ENCODE data around the gene CCSER1.

Gene CCSER1

DNA sequence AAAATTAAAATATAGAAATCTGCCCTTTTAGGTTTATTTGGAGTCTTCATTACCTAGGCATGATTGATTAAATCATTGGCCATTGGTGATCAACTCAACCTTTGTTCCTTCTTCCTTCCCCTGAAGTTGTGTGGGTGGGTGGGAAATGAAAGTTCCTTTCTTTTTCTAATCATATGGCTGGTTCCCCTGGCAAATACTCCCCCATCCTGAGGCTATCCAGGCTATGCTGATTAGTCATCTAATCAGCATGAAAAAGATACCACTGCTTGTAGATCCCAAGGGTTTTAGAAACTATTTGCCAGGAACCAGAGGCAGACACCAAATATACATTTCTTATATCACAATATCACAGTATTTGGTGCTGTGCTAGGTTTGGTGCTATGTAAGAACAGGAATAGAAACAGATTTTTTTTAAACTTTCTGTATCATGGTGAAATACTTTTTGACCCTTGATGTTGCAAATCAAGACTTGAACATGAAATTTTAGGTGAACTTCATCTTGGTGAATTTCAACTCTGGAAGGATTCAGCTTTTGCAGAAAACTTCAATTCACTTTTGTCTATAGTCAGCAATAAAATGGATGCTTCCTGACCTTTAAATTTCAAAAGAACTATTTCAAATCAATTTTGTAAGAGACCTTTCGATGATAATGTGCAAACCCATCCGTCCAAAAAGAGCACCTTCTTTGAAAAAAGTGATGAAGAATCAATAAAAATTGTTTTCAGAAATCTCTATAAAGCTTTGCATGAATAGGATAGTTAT, 71.1 kb downstream of the CCSER1 start:
- no peak for DNase-seq

DNA sequence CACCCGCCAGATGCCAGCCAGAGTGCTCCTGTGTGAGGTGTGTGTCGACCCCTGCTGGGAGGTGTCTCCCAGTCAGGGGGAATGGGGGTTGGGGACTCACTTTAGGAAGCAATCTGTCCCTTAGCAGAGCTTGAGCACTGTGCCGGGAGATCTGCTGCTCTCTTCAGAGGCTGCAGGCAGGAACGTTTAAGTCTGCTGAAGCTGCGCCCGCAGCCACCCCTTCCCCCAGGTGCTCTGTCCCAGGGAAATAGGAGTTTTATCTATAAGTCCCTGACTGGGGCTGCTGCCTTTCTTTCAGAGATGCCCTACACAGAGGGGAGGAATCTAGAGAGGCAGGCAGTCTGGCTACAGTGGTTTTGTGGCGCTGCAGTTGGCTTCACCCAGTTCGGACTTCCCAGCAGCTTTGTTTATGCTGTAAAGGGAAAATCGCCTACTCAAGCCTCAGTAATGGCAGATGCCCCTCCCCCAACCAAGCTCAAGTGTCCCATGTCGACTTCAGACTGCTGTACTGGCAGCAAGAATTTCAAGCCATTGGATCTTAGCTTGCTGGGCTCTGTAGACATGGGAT, 80.8 kb downstream of the CCSER1 start:
- no peak for DNase-seq

DNA sequence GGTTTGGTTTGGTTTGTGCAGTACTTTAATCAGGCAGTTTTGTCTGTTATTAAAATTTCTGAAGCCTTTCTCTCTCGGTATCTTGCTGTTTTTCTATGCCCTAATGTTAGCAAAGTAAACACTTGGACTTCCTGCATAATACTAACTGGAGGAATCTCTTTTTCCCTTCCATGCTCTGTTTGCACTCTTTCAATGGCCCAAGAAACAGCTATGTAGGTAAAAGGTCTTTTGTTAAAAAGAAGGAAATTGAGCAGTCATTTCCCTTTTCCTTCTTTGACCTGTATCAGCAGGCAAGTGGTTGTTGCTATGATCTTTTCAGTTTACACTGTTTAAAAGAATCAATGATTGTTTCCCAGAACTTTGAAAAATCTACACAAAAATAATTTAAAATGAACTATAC, 82.7 kb downstream of the CCSER1 start:
- no peak for DNase-seq

DNA sequence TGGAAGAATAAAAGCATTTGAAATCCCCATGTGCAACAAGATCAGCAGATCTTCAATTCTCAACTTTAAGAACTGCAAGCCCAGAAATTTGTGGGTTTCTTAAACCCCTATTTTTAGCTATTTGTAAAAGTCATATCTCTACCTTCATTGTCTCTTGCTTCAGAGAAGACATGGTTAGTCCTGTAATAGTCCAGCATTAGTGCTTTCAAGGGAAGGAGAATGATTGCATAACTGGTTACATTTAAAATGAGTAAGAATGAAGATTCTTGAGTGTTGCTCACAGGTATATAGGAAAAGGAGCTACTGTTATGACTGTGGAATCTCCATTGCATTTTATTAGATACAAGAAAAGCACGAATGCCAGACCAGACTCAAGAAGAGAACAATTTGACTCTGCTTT, 84.0 kb downstream of the CCSER1 start:
- no peak for DNase-seq

GRCh38 chr4:90215286-90215685, 88.1 kb downstream of the CCSER1 start:
- no peak for DNase-seq

GRCh38 chr4:90219822-90220221, 92.6 kb downstream of the CCSER1 start:
- no peak for DNase-seq

GRCh38 chr4:90220459-90220858, 93.3 kb downstream of the CCSER1 start:
- no peak for DNase-seq

- DNase-seq = no peak
Measured at GRCh38 chr4:90226734-90227133, 99.5 kb downstream of the CCSER1 start.

DNA sequence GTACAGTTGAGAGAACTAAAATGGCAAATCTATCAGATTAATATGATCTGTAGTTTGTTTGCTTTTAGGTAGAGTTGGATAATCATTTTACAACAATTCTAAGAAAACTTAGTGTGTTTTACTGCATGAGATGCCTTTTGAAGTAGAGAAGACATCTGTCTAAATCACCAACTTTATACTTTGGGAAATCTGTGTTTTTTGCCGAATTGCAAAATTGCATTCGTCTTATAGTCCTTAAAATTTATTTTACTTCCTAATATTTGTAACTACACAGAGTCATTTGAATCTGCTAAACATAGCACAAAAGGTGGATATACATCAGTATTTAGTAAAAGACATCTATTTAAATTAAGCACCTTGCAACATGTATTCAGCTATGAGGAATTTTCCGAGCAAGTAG, 100.0 kb downstream of the CCSER1 start:
- no peak for DNase-seq

DNA sequence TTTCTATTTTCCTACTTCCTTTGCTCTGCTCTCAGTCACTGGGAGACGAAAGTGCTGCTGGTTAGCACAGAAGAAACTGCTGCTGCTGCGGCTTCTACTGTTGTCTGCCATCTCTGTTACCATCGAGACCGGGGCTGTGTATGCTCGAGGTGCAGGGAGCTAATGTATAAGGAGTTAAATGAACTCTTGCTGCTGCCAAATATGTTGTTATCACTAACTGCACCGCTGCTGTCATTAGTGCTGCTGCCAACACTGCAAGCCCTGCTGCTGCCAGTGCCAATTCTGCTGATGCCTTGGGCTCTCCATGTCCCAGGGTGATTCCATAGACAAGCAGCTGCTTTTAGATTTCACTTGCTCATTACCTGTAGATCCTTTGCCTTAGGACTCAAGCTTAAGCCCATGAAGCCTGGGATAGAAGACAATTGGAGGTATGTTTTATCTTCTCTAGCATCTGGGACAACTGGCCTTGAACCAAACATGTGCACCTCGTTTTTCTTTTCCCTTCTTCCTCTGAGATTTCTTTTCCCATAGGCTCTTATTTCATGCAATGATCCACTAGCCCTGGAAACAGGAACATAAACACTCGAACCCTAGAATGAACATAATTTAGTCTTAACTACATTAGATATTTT, 107.8 kb downstream of the CCSER1 start:
- DNase-seq = no peak

DNA sequence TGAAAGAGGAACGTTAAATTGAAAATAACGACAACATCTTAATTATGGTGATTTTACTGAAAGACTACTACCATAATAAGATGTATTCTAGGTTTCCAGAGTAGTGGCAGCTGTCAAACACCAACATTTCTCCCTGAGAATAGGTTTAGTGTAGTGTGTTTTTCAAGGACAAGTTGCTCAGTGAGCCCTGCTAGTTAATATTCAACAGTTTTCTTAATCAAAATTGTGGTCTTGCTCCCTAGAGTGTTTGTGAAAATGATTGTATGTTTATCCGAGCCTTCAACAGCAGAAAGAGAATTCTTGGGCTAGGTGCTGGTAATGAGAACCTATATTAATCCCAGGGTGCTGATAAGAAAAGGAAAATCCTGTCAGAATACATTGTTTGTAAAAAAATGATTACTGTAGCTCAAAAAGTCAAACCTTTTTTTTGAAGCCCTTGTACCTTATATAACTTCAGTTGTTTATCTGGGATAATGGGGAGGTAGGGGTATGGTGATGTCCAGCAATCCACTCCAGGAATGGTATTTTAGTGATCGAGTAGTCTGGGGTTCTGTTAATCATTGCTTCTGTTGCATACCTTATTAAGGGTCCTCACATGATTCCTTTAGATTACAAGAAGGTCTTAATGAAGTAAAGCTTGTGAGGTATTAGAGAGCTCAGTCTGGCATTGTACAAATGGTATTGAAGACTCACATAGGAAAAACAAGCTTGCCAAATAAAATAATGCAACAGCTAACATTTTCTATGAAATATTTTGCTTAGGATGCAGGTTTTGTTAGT, 110.7 kb downstream of the CCSER1 start:
- DNase-seq = no peak

GRCh38 chr4:90240333-90240732, 113.1 kb downstream of the CCSER1 start:
- DNase-seq = no peak

DNA sequence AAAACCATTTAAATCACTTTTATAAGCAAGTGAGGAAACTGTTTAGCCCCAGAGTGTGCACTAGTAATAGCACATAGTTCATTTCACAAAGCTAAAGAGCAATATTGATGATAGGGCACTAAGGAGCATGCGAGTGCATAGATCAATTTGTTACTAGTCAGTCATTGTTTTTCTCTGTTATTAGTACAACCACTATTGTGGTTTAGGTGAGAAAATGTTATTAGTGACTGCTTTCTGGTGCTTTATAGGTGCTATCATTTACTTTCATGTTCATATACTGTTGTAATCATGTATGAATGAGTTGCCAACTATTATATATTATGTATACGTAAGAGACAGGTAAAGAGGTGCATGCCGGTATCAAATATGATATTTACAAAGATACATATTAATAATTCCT, 113.8 kb downstream of the CCSER1 start:
- DNase-seq = no peak

GRCh38 chr4:90245837-90246236, 118.6 kb downstream of the CCSER1 start:
- DNase-seq = no peak

GRCh38 chr4:90246816-90247215, 119.6 kb downstream of the CCSER1 start:
- no peak for DNase-seq

DNA sequence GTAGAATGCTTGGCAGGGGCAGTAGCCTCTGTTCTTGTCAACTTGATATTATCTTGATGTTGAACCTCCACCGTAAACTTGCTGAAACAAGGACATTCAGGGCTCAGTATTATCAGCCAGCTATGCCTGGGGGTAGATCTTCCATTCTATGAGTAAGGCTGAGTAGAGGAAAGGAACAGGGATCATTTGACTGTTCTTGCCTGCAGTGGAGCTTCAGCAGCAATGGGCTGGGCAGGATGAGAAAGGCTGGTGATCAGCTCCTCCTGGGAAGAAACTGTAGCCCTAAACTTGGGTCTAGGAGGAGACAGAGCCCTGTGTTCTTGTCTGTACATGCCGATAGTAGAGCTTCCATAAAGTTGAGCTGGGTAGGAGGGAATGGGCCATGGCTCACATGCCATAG, 127.2 kb downstream of the CCSER1 start:
- no peak for DNase-seq

DNA sequence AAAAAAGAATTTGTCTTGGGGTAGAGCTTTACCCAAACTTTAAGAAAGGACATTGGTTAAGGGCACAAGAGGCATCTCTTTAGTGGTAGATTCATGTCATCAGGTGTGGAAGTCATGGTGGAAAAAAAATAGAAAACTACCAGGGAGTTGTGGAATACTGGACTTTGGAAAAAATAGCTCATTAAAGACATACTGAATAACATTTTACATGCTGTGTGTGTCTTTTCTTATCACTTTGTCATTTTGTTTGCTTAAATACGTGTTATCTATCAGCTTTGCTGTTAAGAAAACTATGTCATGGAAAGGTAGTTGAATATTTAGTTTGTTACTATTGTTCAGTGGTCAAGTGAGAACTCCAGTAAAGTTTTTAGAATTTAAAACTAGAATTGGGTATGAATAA, 147.0 kb downstream of the CCSER1 start:
- no peak for DNase-seq

DNA sequence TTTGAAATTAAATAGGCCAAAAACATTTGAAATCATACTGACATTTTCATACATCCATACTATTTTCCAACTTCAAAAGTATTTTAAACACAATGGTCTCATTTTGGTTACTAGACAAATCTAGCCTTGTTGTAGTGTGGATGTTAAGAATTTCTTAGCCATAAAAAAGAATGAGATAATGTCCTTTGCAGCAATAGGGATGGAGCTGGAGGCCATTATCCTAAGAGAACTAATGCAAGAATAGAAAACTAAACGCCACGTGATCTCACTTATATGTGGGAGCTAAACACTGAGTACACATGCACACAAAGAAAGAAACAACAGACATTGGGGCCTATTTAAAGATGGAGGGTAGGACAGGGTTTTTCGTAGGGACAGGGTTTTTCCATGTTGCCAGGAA, 153.8 kb downstream of the CCSER1 start:
- no peak for DNase-seq

GRCh38 chr4:90281541-90282355, 154.6 kb downstream of the CCSER1 start:
- DNase-seq = no peak

- DNase-seq = no peak
Measured at GRCh38 chr4:90290345-90290744, 163.2 kb downstream of the CCSER1 start.

- no peak for DNase-seq
Measured at GRCh38 chr4:90292438-90292837, 165.2 kb downstream of the CCSER1 start.

DNA sequence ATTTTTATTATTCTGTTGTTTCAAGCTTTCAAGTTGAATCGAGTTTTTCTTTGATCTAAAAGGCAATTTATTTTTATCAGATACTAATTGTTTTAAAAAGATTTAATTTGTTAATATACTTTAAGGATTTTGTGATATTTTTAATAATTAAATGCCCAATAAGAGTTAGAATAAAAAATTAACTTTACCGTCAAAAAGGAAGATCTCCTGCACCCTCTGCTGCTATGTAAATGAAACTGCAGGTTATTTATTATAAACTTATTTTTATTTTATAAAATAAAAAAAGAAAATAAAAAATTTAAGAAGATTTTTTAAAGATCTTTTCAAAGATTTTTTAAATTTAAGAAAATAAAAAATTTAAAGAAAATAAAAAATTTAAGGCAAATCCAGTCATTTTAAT, 166.1 kb downstream of the CCSER1 start:
- no peak for DNase-seq

GRCh38 chr4:90299373-90299772, 172.2 kb downstream of the CCSER1 start:
- DNase-seq = no peak
